ENCODE measurements around the gene PCCB. TPM values are rescaled to one million over a fixed set of nuclear protein-coding genes. Genes with fewer than 3 reads are reported as not detected.

PCCB gene
- total and polyA plus RNA-seq, 2 donors (not counting 3 experiments of a cell fraction or from before 2014, with no cell fraction given): 28.6 to 36.5 TPM

DNA sequence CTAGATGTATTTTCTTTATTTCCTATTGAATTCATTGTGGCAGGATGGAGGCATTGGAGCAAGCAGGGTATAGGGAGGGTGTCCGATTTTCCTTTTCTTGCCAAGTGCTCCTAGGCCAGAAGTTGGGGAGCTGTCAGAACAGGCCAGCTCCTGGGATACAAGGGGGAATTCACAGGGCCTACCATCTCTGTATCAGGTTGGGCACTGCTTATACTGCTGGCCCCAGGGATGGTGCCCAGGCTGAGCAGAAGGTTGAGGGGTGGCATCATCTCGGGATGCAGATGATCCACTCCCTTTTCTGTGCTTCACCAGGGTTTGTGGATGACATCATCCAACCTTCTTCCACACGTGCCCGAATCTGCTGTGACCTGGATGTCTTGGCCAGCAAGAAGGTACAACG, 79.5 kb downstream of the PCCB start:
- ChIA-PET POLR2A (no interaction called here), CTCF (interaction anchor here (1.0 kb wide), 1 partner anchor 423 kb away, joined by 3 read pairs; the partner anchor contains the start of gene STAG1)
- Histone ChIP-seq H3K9ac (replicated peaks; ENCODE audit: extremely low read depth, insufficient read depth, low read length) (no peak overlapping the region), H4K20me1 (replicated peaks; ENCODE audit: control insufficient read depth, extremely low read depth, insufficient read depth, low read length) (no peaks in the 10 kb centered on the region), H3K9me3 (replicated peaks; ENCODE audit: control insufficient read depth, insufficient read depth, low read length) (no peaks in the 10 kb centered on the region), H3K27ac (ENCODE audit: insufficient read depth, low read depth, low read length) (no peak overlapping the region), H3K36me3 (ENCODE audit: control insufficient read depth in 2 of 2, extremely low read depth in 1 of 2, insufficient read depth in 2 of 2, low read length in 2 of 2) (peaks cover 5% of the 10 kb centered on the region in 2 experiments), H3K9me1 (replicated peaks; ENCODE audit: control insufficient read depth, extremely low read depth, insufficient read depth, low read length) (no peaks in the 10 kb centered on the region), H3K4me2 (ENCODE audit: insufficient read depth, low read length) (no peak overlapping the region), H3K4me3 (replicated peaks in 1 of 3; ENCODE audit: insufficient read depth in 1 of 3, low read depth in 1 of 3, low read length in 3 of 3) (no peak overlapping the region), H3K79me2 (ENCODE audit: control insufficient read depth, insufficient read depth, low read length) (no peaks in the 10 kb centered on the region), H3K27me3 (ENCODE audit: control insufficient read depth in 2 of 2, insufficient read depth in 2 of 2, low read length in 2 of 2) (no peaks in the 10 kb centered on the region), H3K4me1 (ENCODE audit: control insufficient read depth, extremely low read depth, insufficient read depth, low read length) (no peaks in the 10 kb centered on the region), H2AFZ (ENCODE audit: low read depth, low read length) (no peak overlapping the region)
- DNase-seq (ENCODE audit: low read depth, low spot score) (no peak), FAIRE-seq (no peak)
- TF ChIP-seq POLR2AphosphoS5 (IDR thresholded peaks at IDR 0.05; ENCODE audit: insufficient read depth, low read depth, low read length) (no peak), GATA2 (IDR thresholded peaks at IDR 0.05; ENCODE audit: insufficient read depth, insufficient read length, low read depth, low read length) (no peak)
- TF ChIP-seq, protein P1, sequence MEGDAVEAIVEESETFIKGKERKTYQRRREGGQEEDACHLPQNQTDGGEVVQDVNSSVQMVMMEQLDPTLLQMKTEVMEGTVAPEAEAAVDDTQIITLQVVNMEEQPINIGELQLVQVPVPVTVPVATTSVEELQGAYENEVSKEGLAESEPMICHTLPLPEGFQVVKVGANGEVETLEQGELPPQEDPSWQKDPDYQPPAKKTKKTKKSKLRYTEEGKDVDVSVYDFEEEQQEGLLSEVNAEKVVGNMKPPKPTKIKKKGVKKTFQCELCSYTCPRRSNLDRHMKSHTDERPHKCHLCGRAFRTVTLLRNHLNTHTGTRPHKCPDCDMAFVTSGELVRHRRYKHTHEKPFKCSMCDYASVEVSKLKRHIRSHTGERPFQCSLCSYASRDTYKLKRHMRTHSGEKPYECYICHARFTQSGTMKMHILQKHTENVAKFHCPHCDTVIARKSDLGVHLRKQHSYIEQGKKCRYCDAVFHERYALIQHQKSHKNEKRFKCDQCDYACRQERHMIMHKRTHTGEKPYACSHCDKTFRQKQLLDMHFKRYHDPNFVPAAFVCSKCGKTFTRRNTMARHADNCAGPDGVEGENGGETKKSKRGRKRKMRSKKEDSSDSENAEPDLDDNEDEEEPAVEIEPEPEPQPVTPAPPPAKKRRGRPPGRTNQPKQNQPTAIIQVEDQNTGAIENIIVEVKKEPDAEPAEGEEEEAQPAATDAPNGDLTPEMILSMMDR (IDR thresholded peaks at IDR 0.05; ENCODE audit: extremely low read depth in 1 of 2, insufficient read depth in 1 of 2, low read depth in 1 of 2, low read length in 2 of 2): no peak
- TF ChIP-seq, protein P2, sequence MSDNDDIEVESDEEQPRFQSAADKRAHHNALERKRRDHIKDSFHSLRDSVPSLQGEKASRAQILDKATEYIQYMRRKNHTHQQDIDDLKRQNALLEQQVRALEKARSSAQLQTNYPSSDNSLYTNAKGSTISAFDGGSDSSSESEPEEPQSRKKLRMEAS (IDR thresholded peaks at IDR 0.05; ENCODE audit: insufficient read depth, insufficient read length): no peak
- no TSS peak for BruUV-seq (replicated peaks)
- intact Hi-C loops (cut with micrococcal nuclease): no loop called here
- dilution Hi-C loops (cut with MboI; ENCODE audit: extremely low pct_ligation_motif_present, low sequenced_read_pairs): no loop called here

DNA sequence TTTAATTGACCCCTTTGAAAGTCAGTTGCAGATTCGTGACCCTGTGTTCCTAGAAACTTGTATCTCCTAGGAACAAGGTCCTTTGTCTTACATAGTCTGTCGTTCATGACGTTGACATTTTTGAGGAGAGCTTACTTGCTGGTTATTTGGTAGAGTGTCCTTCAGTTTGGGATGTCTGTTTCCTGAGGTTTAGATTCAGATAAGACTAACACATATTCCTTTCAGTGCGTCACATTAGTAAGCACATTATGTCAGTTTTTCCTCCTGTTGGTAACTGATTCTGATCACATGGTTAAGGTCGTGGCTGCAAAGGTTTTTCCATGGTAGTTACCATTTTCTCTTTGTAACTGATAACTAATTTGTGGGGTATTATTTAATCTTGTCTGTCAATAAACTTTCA, 80.8 kb downstream of the PCCB start:
- Histone ChIP-seq H3K4me2 (ENCODE audit: insufficient read depth, low read length) (no peak overlapping the region), H2AFZ (ENCODE audit: low read depth, low read length) (no peak overlapping the region), H3K9ac (replicated peaks; ENCODE audit: extremely low read depth, insufficient read depth, low read length) (no peak overlapping the region), H3K4me1 (ENCODE audit: control insufficient read depth, extremely low read depth, insufficient read depth, low read length) (no peaks in the 10 kb centered on the region), H3K79me2 (ENCODE audit: control insufficient read depth, insufficient read depth, low read length) (no peaks in the 10 kb centered on the region), H3K4me3 (replicated peaks in 1 of 3; ENCODE audit: insufficient read depth in 1 of 3, low read depth in 1 of 3, low read length in 3 of 3) (no peak overlapping the region), H3K36me3 (ENCODE audit: control insufficient read depth in 2 of 2, extremely low read depth in 1 of 2, insufficient read depth in 2 of 2, low read length in 2 of 2) (peaks cover 5 to 13% of the 10 kb centered on the region in 2 experiments), H3K27ac (ENCODE audit: insufficient read depth, low read depth, low read length) (no peak overlapping the region), H3K27me3 (ENCODE audit: control insufficient read depth in 2 of 2, insufficient read depth in 2 of 2, low read length in 2 of 2) (no peaks in the 10 kb centered on the region), H3K9me3 (replicated peaks; ENCODE audit: control insufficient read depth, insufficient read depth, low read length) (no peaks in the 10 kb centered on the region), H3K9me1 (replicated peaks; ENCODE audit: control insufficient read depth, extremely low read depth, insufficient read depth, low read length) (no peaks in the 10 kb centered on the region), H4K20me1 (replicated peaks; ENCODE audit: control insufficient read depth, extremely low read depth, insufficient read depth, low read length) (no peaks in the 10 kb centered on the region)
- TF ChIP-seq MYC (IDR thresholded peaks at IDR 0.05; ENCODE audit: low read depth, low read length) (no peak), GATA2 (IDR thresholded peaks at IDR 0.05; ENCODE audit: insufficient read depth, insufficient read length, low read depth, low read length) (no peak), POLR2AphosphoS5 (IDR thresholded peaks at IDR 0.05; ENCODE audit: insufficient read depth, low read depth, low read length) (no peak), EZH2 (IDR thresholded peaks at IDR 0.05; ENCODE audit: borderline replicate concordance, low read depth, low read length, severe bottlenecking) (no peak), POLR2A (IDR thresholded peaks at IDR 0.05; ENCODE audit: low read depth, low read length) (no peak), JUN (IDR thresholded peaks at IDR 0.05; ENCODE audit: borderline replicate concordance, insufficient read depth, insufficient read length, low read depth) (no peak), FOS (IDR thresholded peaks at IDR 0.05; ENCODE audit: borderline replicate concordance, insufficient read depth, low read length) (no peak)
- TF ChIP-seq, protein P1 (IDR thresholded peaks at IDR 0.05; ENCODE audit: extremely low read depth in 1 of 2, insufficient read depth in 1 of 2, low read depth in 1 of 2, low read length in 2 of 2): no peak
- TF ChIP-seq, protein P2 (IDR thresholded peaks at IDR 0.05; ENCODE audit: insufficient read depth, insufficient read length): no peak
- FAIRE-seq: no peak
- ChIA-PET POLR2A (no interaction called here), CTCF (no interaction called here)
- intact Hi-C loops (cut with micrococcal nuclease): loop anchor here (5.0 kb wide), 1 partner anchor 254 kb away; no protein-coding TSS in a partner anchor
- BruUV-seq (replicated peaks): no TSS peak
- dilution Hi-C loops (cut with MboI; ENCODE audit: extremely low pct_ligation_motif_present, low sequenced_read_pairs): no loop called here
- no peak for DNase-seq (ENCODE audit: low read depth, low spot score)

All from endothelial cell of umbilical vein (primary cell).